Natural killer cell (primary cell): ENCODE data around the gene ZNF521. TPM values are rescaled to one million over a fixed set of nuclear protein-coding genes. Genes with fewer than 3 reads are reported as not detected.

ENCODE experiments used
- ATAC-seq, 3 donors: fragments of 150-1000 bp in 2 of 3; fragments of 200-7000 bp in 1 of 3; cut with Tn5 transposase; 1 replicate in 1 of 3; 2 replicates in 2 of 3; pipeline ENCODE4 v1.10.0; 2021; ENCODE audit warnings: mild to moderate bottlenecking in 2 of 3, moderate library complexity in 2 of 3
- DNase-seq, 2 donors: peaks; one replicate each; pipeline versions ENCODE4 v3.0.0 to v3.0.0-alpha.2; 2013 to 2021; ENCODE audit warnings: mixed read lengths in 1 of 2
- H3K27ac ChIP-seq: one replicate; pipeline ENCODE4 v1.5.1; 2013; ENCODE audit warnings: mild to moderate bottlenecking, low read length
- H3K27me3 ChIP-seq: one replicate; pipeline ENCODE4 v1.6.1; 2013; ENCODE audit warnings: low read length; ENCODE audit not compliant: control insufficient read depth, insufficient read depth
- H3K36me3 ChIP-seq: one replicate; pipeline ENCODE4 v1.6.1; 2013; ENCODE audit warnings: low read length; ENCODE audit not compliant: control insufficient read depth, insufficient read depth
- H3K4me1 ChIP-seq: one replicate; pipeline ENCODE4 v1.6.1; 2013; ENCODE audit warnings: low read length; ENCODE audit not compliant: control insufficient read depth, insufficient read depth
- H3K4me3 ChIP-seq: one replicate; pipeline ENCODE4 v1.5.1; 2013; ENCODE audit warnings: low read length
- H3K9me3 ChIP-seq: one replicate; pipeline ENCODE4 v1.6.1; 2013; ENCODE audit warnings: low read length; ENCODE audit not compliant: control insufficient read depth, insufficient read depth
- H3K27ac Mint-ChIP-seq, 2 donors: one replicate each; pipeline ENCODE4 v1.8.0; 2022; ENCODE audit warnings: mild to moderate bottlenecking in 2 of 2, mixed read lengths in 2 of 2, moderate library complexity in 1 of 2
- H3K27me3 Mint-ChIP-seq, 2 donors: one replicate each; pipeline ENCODE4 v1.8.0; 2022; ENCODE audit warnings: low read depth in 2 of 2, mixed read lengths in 2 of 2
- H3K36me3 Mint-ChIP-seq: one replicate; pipeline ENCODE4 v1.8.0; 2022; ENCODE audit warnings: mixed read lengths
- H3K4me1 Mint-ChIP-seq, 2 donors: one replicate each; pipeline ENCODE4 v1.8.0; 2022; ENCODE audit warnings: mixed read lengths in 2 of 2
- H3K4me3 Mint-ChIP-seq: one replicate; pipeline ENCODE4 v1.8.0; 2022; ENCODE audit warnings: mild to moderate bottlenecking, moderate library complexity, mixed read lengths
- H3K9me3 Mint-ChIP-seq, 2 donors: one replicate each; pipeline ENCODE4 v1.8.0; 2022; ENCODE audit warnings: mixed read lengths in 2 of 2
- CTCF ChIP-seq: fragments of 200-600 bp; IDR thresholded peaks from one replicate; pipeline ENCODE4 v1.8.0; 2022; ENCODE audit warnings: antibody characterized with exemption
- WGBS: methylation state at CpG from one replicate; pipeline ENCODE4 v1.1.7; 2013; ENCODE audit warnings: missing lambda C conversion rate; ENCODE audit not compliant: insufficient coverage; 5-methylcytosine and 5-hydroxymethylcytosine counted together
- intact Hi-C: fragments of 100-400 bp; cut with micrococcal nuclease; formaldehyde crosslinking; loops from one replicate; pipeline ENCODE4 v1.14.2; 2022
- total RNA-seq, 4 donors: library from RNA; stranded (reverse); fragments of 120-200 nt in 1 of 4; gene quantifications; one replicate each; pipeline versions ENCODE4 v1.2.3 to v1.2.4, GENCODE V29; 2013 to 2022

ZNF521 gene
- total RNA-seq, 3 donors from 2014 or later (not counting 1 experiment from before 2014, with no cell fraction given): 0.19 to 3.5 (median 0.54) TPM

DNA sequence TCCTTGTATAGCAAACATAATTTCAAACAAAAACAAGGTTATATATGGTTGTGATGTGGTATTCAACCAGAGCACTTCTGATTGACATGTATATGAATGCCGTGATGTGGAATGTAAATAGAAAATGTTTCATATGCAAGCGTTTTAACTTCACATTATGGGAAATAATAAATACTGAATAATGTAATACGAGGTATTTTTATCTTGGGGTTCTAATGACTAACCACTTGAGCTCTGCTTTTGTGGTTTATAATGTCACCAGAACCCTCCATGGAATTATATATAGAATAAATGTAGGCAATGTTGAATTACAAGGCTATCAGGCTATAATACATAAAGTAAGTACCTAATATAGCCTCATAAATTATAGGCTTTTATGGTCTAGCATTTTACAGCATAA is 72.4 kb downstream of the ZNF521 start:
- H3K9me3 ChIP-seq: no peaks in the 10 kb centered on the region
- H3K36me3 ChIP-seq: no peaks in the 10 kb centered on the region
- intact Hi-C loops: no loop called here
- Mint-ChIP-seq H3K4me1 (no peaks in the 10 kb centered on the region), H3K36me3 (no peaks in the 10 kb centered on the region), H3K9me3 (no peaks in the 10 kb centered on the region), H3K4me3 (no peak overlapping the region), H3K27me3 (peaks cover 5 to 25% of the 10 kb centered on the region in 2 donors), H3K27ac (no peak overlapping the region)
- H3K4me1 ChIP-seq: peaks cover 2% of the 10 kb centered on the region
- H3K27me3 ChIP-seq: peaks cover 3% of the 10 kb centered on the region
- DNase-seq (no peak), ATAC-seq (no peak)
- 81% methylated on average over 2 of the region's 3 CpGs for WGBS
- no peak for TF ChIP-seq CTCF
- H3K27ac ChIP-seq: no peak overlapping the region
- no peak overlapping the region for H3K4me3 ChIP-seq

DNA sequence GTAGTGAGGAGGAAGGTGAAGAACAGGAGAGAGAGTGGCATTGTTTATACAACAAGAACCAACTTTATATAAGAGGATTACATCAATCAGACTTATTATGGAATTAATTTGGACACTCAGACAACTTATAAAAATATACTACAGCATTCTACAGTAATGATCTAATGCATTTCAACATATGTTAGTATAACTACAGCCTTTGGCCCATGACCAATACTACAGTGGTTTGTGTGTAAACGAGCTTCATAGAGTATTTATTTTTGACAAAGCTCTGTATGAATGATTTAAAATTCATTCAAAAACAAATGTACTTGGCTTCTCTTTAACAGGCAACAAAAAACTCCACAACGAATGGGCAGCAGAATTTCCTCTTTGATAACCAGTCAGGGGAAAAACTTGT is 72.8 kb downstream of the ZNF521 start:
- no peak for TF ChIP-seq CTCF
- H3K4me1 Mint-ChIP-seq: no peaks in the 10 kb centered on the region
- H3K27ac Mint-ChIP-seq: no peak overlapping the region

GRCh38 chr18:25278394-25278793 is 73.6 kb downstream of the ZNF521 start:
- Mint-ChIP-seq H3K27ac (no peak overlapping the region), H3K27me3 (peaks cover 5 to 25% of the 10 kb centered on the region in 2 donors), H3K9me3 (no peaks in the 10 kb centered on the region), H3K4me1 (no peaks in the 10 kb centered on the region), H3K36me3 (no peaks in the 10 kb centered on the region), H3K4me3 (no peak overlapping the region)
- Histone ChIP-seq H3K36me3 (no peaks in the 10 kb centered on the region), H3K27ac (no peak overlapping the region), H3K4me3 (no peak overlapping the region), H3K4me1 (peaks cover 2% of the 10 kb centered on the region), H3K9me3 (no peaks in the 10 kb centered on the region), H3K27me3 (peaks cover 3% of the 10 kb centered on the region)
- no peak for TF ChIP-seq CTCF
- no peak for ATAC-seq
- intact Hi-C loops: no loop called here
- 87% methylated on average over 4 of the region's 4 CpGs for WGBS
- DNase-seq: no peak

More for the DNA sequence above, 72.8 kb downstream of the ZNF521 start:
- Histone ChIP-seq H3K9me3 (no peaks in the 10 kb centered on the region), H3K4me3 (no peak overlapping the region), H3K36me3 (no peaks in the 10 kb centered on the region), H3K27ac (no peak overlapping the region), H3K4me1 (peaks cover 2% of the 10 kb centered on the region), H3K27me3 (peaks cover 3% of the 10 kb centered on the region)
- ATAC-seq (no peak), DNase-seq (no peak)
- no peaks in the 10 kb centered on the region for H3K9me3 Mint-ChIP-seq
- intact Hi-C loops: no loop called here
- H3K27me3 Mint-ChIP-seq: peaks cover 5 to 25% of the 10 kb centered on the region in 2 donors
- no peak overlapping the region for H3K4me3 Mint-ChIP-seq
- no peaks in the 10 kb centered on the region for H3K36me3 Mint-ChIP-seq
- no CpG with 5 or more reads among the region's 2 CpGs for WGBS

- Mint-ChIP-seq H3K4me1 (no peaks in the 10 kb centered on the region), H3K4me3 (no peak overlapping the region), H3K9me3 (no peaks in the 10 kb centered on the region), H3K36me3 (no peaks in the 10 kb centered on the region), H3K27me3 (peaks cover 0 to 6% of the 10 kb centered on the region in 2 donors), H3K27ac (no peak overlapping the region)
- no peak for DNase-seq
- 86% methylated on average over 11 of the region's 11 CpGs for WGBS
- H3K4me1 ChIP-seq: no peaks in the 10 kb centered on the region
- TF ChIP-seq CTCF: no peak
- no peak overlapping the region for H3K4me3 ChIP-seq
- H3K36me3 ChIP-seq: no peaks in the 10 kb centered on the region
- intact Hi-C loops: no loop called here
- H3K27me3 ChIP-seq: no peaks in the 10 kb centered on the region
- no peaks in the 10 kb centered on the region for H3K9me3 ChIP-seq
- ATAC-seq: no peak
- H3K27ac ChIP-seq: no peak overlapping the region
These were observed 76.5 kb downstream of the ZNF521 start for GRCh38 chr18:25275412-25276001.
